HG03457 (cell line): ENCODE data around the gene TGM5.
"Not testable (repeated sequence)": the region's sequence is repeated elsewhere in the genome, so short reads cannot be mapped to it uniquely, and the experiment has no call there.

ENCODE experiments used
- ATAC-seq: cut with Tn5 transposase; IDR thresholded peaks from one replicate; pipeline ENCODE4 v1.9.1; 2021; ENCODE audit warnings: moderate number of reproducible peaks; ENCODE audit not compliant: unreplicated experiment

Gene TGM5

GRCh38 chr15:43249699-43250203 is 17.0 kb downstream of the TGM5 start:
- no peak for ATAC-seq

DNA sequence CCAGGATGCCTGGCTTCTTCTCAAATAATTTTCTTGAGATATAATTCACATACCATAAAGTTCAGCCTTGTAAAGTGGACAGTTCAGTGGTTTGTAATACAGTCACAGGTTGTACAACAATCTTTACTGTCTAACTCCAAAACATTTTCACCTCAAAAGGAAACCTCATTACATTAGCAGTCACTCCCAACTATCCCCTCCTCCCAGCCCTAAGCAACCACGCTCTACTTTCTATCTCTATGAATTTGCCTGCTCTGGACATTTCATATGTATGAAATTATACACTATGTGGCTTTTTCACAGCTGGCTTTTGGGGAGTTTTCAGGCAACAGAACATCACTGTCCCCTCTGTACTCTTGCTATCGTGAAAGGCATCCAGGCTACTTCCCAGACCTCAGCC is 17.5 kb downstream of the TGM5 start:
- no peak for ATAC-seq

DNA sequence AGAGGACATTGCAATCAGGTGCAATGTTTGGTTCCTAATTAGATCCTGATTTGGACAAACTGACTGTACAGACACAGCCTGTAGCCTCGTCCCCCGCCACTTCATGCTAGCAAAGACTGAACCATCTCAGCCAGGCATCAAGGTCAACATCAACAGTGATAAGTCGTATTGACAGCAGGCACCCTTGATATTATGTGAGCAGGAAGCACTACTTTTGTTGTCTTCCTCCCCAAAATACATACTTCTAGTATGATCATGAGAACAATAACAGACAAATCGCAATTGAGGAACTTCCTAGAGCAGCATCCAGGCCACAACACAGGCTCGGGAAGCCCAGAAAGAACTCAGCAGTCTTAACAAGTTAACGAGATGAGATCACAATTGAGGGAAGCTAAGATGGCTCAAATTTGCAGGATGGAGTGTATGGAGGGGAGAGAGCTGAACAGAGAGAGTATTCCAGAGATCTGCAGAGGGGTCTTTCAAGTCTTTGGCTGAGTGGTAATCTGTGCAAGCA is 20.4 kb downstream of the TGM5 start:
- ATAC-seq = no peak

GRCh38 chr15:43244092-43244491 is 22.6 kb downstream of the TGM5 start:
- ATAC-seq = no peak

DNA sequence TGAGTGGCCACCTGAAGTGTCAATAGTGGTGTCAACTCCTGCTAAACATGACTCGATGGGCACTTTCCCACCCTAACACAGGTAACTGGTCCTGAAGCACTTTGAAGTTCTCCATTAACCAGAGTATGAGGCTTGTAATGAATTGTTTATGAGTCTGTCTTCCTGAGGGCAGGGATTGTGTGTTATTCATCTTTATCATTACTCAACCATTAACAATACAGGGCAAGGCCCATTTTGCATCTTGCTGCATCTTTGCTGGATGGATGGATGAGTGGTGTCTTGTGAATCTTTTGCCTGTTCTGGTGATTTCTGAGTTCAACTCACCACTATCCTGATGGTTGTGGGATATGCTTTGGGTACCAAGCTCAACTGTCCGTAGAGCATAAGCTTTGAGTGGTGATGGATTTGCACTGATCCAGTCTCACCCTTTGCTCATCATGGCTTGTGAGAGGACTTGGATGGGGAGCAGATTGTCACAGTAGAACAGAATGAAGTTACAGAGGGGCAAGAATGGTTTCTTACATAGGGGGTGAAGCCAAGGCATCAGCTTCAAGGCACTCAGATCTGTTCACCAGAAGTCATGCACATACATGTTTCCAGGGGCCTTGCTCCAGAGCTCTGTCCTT is 23.6 kb downstream of the TGM5 start:
- ATAC-seq = no peak

- no peak for ATAC-seq
These were observed 24.1 kb downstream of the TGM5 start for GRCh38 chr15:43242616-43243015.

DNA sequence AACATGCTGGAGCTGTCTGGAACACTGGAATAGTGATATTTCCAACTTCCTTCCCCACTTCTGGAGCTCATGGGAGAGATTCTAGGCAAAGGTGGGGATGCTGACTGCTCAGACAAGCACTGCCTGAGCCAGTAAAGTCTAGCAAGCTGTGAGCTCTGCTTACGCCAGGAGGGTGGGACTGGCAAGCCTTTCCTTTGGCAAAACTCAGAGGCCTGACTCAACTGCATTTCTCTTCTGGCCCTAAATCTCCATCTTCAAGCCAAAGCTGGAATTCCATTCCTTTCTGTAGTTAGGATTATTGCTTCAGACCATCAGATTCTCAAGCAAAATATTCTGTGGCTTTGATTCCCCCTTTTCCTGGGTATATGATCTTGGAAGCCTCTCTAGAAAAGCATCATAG is 25.6 kb downstream of the TGM5 start:
- ATAC-seq = no peak

GRCh38 chr15:43239732-43240491 is 26.8 kb downstream of the TGM5 start:
- ATAC-seq = no peak

- no peak for ATAC-seq
These were observed 28.0 kb downstream of the TGM5 start for GRCh38 chr15:43238671-43239131.

DNA sequence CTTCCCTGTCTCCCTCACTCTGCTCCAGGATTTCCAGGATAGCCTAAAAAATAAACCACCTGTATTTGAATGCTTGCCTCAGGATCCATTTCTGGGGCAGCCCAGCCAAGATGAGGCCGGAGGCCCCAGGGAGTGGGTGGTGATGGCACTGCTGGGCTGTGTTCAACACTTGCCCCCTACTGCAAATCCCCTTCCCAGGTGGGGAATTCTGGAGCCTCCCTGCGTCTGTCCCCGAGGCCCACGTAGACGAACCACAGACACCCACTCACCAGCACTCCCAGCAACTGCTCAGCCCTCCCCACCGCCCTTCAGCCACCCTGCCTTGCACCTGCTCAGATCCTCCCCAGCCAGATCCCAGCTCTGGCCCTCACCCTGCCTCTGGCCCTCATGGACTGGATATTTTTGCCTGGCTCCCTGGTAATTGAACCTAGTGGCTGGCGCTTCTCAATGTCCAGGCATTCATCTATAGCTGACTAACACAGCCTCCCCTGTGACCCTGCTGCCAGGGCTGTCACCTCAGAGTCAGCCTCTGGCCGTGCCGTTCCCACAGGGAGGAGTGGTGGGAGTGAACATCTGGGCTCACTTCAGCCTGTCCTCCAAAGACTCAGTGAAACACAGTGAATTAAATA is 28.8 kb downstream of the TGM5 start:
- no peak for ATAC-seq

DNA sequence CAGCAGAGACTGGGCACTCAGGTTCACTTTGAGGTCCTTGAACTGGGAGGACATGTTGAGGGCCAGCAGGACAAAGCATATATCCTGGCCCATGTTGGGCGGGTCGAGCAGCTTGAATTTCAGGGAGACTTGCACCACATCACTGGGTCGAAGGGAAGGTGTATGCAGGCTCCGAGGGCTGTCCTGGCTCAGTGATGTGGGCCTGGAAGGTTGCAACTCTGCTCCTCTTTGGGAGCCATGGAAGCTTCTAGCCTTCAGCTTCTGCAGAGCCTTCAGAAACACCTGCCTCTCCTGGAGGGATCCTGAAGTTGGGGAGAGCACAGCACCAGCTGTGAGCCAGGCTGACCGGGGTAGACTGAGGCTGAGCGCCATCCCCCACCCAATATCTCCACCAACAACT is 31.2 kb downstream of the TGM5 start:
- ATAC-seq = no peak

- no peak for ATAC-seq
These were observed 34.3 kb downstream of the TGM5 start for GRCh38 chr15:43232289-43232874.

DNA sequence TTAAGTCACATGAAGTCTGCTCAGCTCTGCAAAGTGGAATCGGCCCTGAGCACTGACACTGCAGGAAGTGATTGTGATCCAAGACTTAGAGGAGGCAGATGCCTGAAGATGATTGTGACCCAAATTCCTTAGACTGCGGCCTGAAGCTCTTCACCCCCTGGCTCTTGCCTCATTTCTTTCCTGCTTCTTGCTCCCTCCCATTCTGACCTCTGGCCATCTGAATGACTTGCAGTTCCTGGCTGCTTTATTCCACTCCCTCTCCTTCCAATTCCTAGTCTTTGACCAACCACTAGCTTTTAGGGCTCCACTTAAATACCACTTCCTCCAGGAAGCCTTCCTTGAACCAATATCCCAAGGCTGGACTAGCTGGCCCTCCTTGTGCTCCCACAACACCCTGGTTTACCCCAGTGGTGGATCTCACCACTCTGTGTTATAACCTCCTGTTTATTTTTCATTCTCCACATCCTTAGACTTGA is 36.0 kb downstream of the TGM5 start:
- ATAC-seq = no peak

GRCh38 chr15:43229977-43230376 is 36.8 kb downstream of the TGM5 start:
- no peak for ATAC-seq

DNA sequence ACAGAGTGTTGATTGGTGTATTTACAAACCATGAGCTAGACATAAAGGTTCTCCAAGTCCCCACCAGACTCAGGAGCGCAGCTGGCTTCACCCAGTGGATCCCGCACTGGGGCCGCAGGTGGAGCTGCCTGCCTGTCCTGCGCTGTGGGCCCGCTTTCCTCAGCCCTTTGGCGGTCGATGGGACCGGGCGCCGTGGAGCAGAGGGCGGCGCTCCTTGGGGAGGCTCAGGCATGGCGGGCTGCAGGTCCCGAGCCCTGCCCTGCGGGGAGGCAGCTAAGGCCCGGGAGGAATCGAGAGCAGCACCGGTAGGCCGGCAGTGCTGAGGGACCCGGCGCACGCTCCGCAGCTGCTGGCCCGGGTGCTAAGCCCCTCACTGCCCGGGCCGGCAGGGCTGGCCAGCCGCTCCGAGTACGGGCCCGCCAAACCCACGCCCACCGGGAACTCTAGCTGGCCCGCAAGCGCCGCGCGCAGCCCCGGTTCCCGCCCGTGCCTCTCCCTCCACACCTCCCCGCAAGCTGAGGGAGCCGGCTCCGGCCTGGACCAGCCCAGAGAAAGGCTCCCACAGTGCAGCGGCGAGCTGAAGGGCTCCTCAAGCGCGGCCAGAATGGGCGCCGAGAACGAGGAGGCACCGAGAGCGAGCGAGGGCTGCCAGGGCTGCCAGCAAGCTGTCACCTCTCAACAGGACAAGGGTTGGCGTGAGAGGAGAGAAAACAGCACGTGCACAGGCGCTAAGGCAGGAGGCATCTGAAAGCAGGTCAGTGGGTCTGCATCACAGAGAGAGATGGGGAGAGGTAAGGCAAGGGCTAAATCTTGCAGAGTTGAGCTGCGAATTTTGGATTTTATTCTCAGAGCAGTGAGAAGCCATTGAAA is 40.1 kb downstream of the TGM5 start:
- ATAC-seq = no peak

DNA sequence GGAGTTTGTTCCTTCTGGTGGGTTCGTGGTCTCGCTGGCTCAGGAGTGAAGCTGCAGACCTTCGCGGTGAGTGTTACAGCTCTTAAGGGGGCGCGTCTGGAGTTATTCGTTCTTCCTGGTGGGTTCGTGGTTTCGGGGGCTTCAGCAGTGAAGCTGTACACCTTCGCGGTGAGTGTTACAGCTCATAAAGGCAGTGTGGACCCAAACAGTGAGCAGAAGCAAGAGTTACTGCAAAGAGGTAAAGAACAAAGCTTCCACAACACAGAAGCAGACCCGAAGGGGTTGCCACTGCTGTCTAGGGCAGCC is 40.8 kb downstream of the TGM5 start:
- not testable (repeated sequence) for ATAC-seq

GRCh38 chr15:43225201-43225949 is 41.4 kb downstream of the TGM5 start:
- no peak for ATAC-seq

DNA sequence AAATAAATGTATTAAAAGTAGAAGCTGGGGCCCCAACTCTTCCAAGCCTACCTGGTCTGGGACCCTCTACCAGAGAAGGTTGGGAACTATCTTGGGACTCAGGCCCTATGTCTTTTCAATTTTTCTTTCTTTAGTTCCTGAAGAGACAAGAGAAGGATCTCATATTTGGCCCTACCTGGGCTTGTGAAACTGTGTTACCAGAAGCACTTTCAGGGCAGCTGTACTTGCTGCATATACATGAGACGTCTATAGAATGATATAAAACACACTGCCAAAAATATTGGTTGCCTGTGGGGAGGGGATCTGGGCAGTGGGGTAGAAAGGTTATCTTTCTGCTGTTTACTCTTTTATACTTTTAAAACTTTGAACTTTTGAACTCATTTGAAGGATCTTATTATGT is 45.3 kb downstream of the TGM5 start:
- no peak for ATAC-seq

GRCh38 chr15:43220991-43221403 is 45.7 kb downstream of the TGM5 start, which contains the start of gene EPB42:
Gene EPB42, minus strand, starts transcription at chr15:43221018. Its CDS starts 193 bp downstream, at chr15:43220825.
- no peak for ATAC-seq
